Peyer's patch (tissue), 4 donors: ENCODE data around the gene MYOZ2. TPM values are rescaled to one million over a fixed set of nuclear protein-coding genes. Genes with fewer than 3 reads are reported as not detected.

Experiments used
- DNase-seq, 3 donors: peaks; one replicate each; pipeline ENCODE4 v3.0.0-alpha.2; 2017 to 2019
- H3K27ac ChIP-seq, 4 donors: fragments of 200-600 bp; sonication (generic); one replicate each; pipeline ENCODE4 v1.5.1; 2016 to 2019
- H3K27me3 ChIP-seq, 2 donors: fragments of 200-600 bp; sonication (generic); one replicate each; pipeline ENCODE4 v1.5.1; 2019
- H3K36me3 ChIP-seq, 3 donors: fragments of 200-600 bp; sonication (generic); one replicate each; pipeline ENCODE4 v1.5.1; 2016 to 2019
- H3K4me1 ChIP-seq, 4 donors: fragments of 200-600 bp; sonication (generic); one replicate each; pipeline ENCODE4 v1.5.1; 2016 to 2019
- H3K4me3 ChIP-seq, 4 donors: fragments of 200-600 bp; sonication (generic); 1 replicate in 3 of 4; 2 replicates in 1 of 4; pipeline ENCODE4 v1.5.1; 2016 to 2019; ENCODE audit warnings: mild to moderate bottlenecking in 1 of 4
- H3K9me3 ChIP-seq, 4 donors: fragments of 200-600 bp; sonication (generic); one replicate each; pipeline ENCODE4 v1.5.1; 2016 to 2019; ENCODE audit warnings: mild to moderate bottlenecking in 1 of 4
- POLR2A ChIP-seq, 2 donors: fragments of 450-650 bp; IDR thresholded peaks; one replicate each; pipeline ENCODE4 v1.5.1; 2017; ENCODE audit warnings: antibody characterized with exemption in 2 of 2, mild to moderate bottlenecking in 2 of 2, moderate library complexity in 2 of 2
- total RNA-seq, 4 donors: library from RNA; depleted of rRNA; stranded (reverse); fragments of >200 nt; gene quantifications; one replicate each; pipeline ENCODE4 v1.1.0, GENCODE V29; 2016
- TF ChIP-seq, protein P1 (sequence below), 6 experiments: fragments of 450-650 bp in 4 of 6; fragments of 200-600 bp in 2 of 6; sonication (generic) in 1 of 6; IDR thresholded peaks; one replicate each; pipeline ENCODE4 v1.5.1; 2017 to 2019; ENCODE audit warnings: antibody characterized with exemption in 6 of 6, mild to moderate bottlenecking in 3 of 6, moderate library complexity in 1 of 6

Gene MYOZ2
- total RNA-seq, 4 donors from 2014 or later, result not detected

GRCh38 chr4:119130365-119131065 is 5.1 kb upstream of the MYOZ2 start:
- no peak overlapping the region for H3K27ac ChIP-seq

DNA sequence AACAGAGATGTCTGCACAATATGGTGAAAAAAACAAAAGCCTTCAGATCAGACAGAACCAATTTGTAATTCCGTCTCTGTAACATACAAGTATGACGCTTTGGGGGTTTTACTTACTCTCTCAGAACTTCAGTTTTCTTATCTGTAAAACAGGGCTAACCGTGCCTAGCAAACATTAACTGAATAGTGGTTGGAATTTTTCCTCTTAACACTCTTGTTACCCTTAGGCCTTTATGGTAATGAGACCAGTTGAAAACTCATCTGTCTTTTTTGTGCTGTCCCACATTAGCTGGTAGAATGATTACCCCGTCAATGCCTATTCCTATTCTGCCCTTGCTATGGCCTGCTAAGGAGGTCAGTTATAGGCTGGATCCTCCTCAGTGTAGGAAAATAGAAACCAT is 4.5 kb upstream of the MYOZ2 start:
- no peaks in the 10 kb centered on the region for H3K27me3 ChIP-seq
- no peaks in the 10 kb centered on the region for H3K9me3 ChIP-seq
- TF ChIP-seq, protein P1, sequence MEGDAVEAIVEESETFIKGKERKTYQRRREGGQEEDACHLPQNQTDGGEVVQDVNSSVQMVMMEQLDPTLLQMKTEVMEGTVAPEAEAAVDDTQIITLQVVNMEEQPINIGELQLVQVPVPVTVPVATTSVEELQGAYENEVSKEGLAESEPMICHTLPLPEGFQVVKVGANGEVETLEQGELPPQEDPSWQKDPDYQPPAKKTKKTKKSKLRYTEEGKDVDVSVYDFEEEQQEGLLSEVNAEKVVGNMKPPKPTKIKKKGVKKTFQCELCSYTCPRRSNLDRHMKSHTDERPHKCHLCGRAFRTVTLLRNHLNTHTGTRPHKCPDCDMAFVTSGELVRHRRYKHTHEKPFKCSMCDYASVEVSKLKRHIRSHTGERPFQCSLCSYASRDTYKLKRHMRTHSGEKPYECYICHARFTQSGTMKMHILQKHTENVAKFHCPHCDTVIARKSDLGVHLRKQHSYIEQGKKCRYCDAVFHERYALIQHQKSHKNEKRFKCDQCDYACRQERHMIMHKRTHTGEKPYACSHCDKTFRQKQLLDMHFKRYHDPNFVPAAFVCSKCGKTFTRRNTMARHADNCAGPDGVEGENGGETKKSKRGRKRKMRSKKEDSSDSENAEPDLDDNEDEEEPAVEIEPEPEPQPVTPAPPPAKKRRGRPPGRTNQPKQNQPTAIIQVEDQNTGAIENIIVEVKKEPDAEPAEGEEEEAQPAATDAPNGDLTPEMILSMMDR (IDR thresholded peaks at IDR 0.05), result no peak
- no peak for TF ChIP-seq POLR2A (IDR thresholded peaks at IDR 0.05)
- DNase-seq, result no peak
- H3K4me1 ChIP-seq, result no peaks in the 10 kb centered on the region
- no peak overlapping the region for H3K4me3 ChIP-seq
- no peak overlapping the region for H3K27ac ChIP-seq
- H3K36me3 ChIP-seq, result no peaks in the 10 kb centered on the region

More at GRCh38 chr4:119130365-119131065, 5.1 kb upstream of the MYOZ2 start:
- no peaks in the 10 kb centered on the region for H3K36me3 ChIP-seq
- H3K9me3 ChIP-seq, result no peaks in the 10 kb centered on the region
- DNase-seq, result no peak
- no peak overlapping the region for H3K4me3 ChIP-seq
- H3K4me1 ChIP-seq, result no peaks in the 10 kb centered on the region
- TF ChIP-seq, protein P1 (IDR thresholded peaks at IDR 0.05), result no peak
- no peak for TF ChIP-seq POLR2A (IDR thresholded peaks at IDR 0.05)
- no peaks in the 10 kb centered on the region for H3K27me3 ChIP-seq

DNA sequence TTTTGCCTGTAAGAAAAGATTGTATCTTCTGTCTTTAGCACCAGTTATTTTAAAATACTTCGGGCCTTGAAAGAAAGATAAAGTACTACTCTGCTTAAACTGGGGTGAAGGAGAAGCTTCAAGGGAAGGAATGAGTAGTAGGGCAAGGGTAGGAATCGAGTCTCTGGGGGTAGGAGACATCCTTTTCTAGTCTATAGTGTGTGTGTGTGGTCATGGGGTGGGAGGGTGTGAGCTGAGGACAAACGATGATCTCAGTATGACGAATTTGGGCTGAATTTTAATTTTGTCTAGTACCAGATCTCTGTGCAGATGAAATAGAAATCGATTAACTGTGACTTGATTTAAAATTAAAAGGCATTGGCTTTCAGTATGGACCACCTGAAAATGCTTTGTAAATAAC is 3.3 kb upstream of the MYOZ2 start:
- no peaks in the 10 kb centered on the region for H3K9me3 ChIP-seq
- no peak for TF ChIP-seq POLR2A (IDR thresholded peaks at IDR 0.05)
- TF ChIP-seq, protein P1 (IDR thresholded peaks at IDR 0.05), result no peak
- H3K27me3 ChIP-seq, result no peaks in the 10 kb centered on the region
- no peak for DNase-seq
- no peaks in the 10 kb centered on the region for H3K4me1 ChIP-seq
- H3K36me3 ChIP-seq, result no peaks in the 10 kb centered on the region
- H3K4me3 ChIP-seq, result no peak overlapping the region
- no peak overlapping the region for H3K27ac ChIP-seq

DNA sequence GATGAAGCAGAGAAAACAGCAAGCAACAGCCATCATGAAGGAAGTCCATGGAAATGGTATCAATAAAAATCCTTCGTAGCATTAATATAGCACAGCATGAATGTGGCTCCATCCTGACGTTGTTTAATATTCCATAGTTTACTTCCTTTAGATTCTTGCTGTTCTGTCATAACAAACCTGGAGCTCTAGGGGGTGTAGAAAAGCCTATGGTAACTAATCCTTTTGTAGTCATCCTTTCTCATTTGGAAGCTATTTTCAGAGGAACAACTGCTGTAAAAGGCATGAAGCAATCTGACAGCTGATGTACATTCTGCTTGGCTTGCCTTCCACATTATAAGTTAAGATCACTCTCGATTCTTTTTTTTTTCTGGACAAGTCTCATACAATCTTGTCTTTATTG is 914 bp downstream of the MYOZ2 start:
- H3K36me3 ChIP-seq, result no peaks in the 10 kb centered on the region
- H3K4me1 ChIP-seq, result peaks cover 0 to 4% (median 0%) of the 10 kb centered on the region in 4 donors
- DNase-seq, result no peak
- no peak overlapping the region for H3K4me3 ChIP-seq
- no peaks in the 10 kb centered on the region for H3K27me3 ChIP-seq
- H3K27ac ChIP-seq, result no peak overlapping the region
- TF ChIP-seq POLR2A (IDR thresholded peaks at IDR 0.05), result no peak
- TF ChIP-seq, protein P1 (IDR thresholded peaks at IDR 0.05), result no peak
- no peaks in the 10 kb centered on the region for H3K9me3 ChIP-seq

- Histone ChIP-seq H3K4me3 (no peak overlapping the region), H3K27ac (no peak overlapping the region), H3K36me3 (no peaks in the 10 kb centered on the region), H3K9me3 (no peaks in the 10 kb centered on the region), H3K27me3 (no peaks in the 10 kb centered on the region), H3K4me1 (peaks cover 0 to 4% (median 0%) of the 10 kb centered on the region in 4 donors)
- DNase-seq, result no peak
- TF ChIP-seq POLR2A (IDR thresholded peaks at IDR 0.05), result no peak
- TF ChIP-seq, protein P1 (IDR thresholded peaks at IDR 0.05), result no peak
Observed at GRCh38 chr4:119138046-119138445, 2.4 kb downstream of the MYOZ2 start.
